ENCODE results near the gene TRNP1. TPM values are rescaled to one million over a fixed set of nuclear protein-coding genes. Genes with fewer than 3 reads are reported as not detected.
"Not testable (repeated sequence)": the region's sequence is repeated elsewhere in the genome, so short reads cannot be mapped to it uniquely, and the experiment has no call there.

Gene TRNP1
- polyA plus RNA-seq, 5 donors, result 1.4 to 3.4 (median 2.8) TPM

DNA sequence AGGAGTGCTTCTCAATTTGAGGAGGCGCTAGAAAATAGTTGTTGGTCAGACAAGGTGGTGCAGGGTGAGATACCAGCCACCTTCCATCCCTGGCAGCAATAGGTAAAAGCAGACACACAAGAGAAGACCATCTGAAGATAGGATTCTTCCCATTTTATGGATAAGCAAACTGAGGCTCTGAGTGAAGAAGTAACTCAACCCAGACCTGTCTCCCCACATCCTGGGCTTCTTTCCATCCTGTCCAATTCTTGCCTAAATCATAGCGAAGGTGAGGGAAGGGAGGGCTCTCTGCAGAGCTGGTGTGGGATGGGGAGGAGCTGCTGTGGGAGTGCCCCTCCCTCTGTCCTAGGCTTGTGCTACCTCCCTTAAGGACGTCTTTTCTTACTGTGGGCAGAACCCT is 21.9 kb upstream of the TRNP1 start:
- DNase-seq, result no peak

GRCh38 chr1:26972390-26972789 is 21.1 kb upstream of the TRNP1 start:
- DNase-seq, result no peak

DNA sequence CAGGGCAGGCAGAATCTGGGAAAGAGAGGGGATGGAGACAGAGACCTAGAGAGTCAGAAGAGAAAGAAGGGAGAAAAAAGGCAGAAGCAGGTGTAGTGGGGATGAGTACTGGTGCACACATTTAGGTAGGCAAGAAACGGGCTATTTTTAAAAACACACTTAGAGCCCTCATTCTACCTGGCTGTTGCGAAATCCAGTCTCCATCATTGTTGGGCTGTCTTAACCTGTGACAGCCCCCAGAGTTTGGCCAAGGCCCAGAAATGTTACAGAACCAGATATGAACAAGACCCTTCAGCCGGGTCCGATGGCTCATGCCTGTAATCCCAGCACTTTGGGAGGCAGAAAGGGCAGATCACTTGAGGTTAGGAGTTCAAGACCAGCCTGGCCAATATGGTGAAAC is 20.7 kb upstream of the TRNP1 start:
- DNase-seq, result no peak

GRCh38 chr1:26976621-26977510 is 16.6 kb upstream of the TRNP1 start:
- DNase-seq, result no peak

- DNase-seq, result no peak
Observed at GRCh38 chr1:26978901-26979300, 14.6 kb upstream of the TRNP1 start.

DNA sequence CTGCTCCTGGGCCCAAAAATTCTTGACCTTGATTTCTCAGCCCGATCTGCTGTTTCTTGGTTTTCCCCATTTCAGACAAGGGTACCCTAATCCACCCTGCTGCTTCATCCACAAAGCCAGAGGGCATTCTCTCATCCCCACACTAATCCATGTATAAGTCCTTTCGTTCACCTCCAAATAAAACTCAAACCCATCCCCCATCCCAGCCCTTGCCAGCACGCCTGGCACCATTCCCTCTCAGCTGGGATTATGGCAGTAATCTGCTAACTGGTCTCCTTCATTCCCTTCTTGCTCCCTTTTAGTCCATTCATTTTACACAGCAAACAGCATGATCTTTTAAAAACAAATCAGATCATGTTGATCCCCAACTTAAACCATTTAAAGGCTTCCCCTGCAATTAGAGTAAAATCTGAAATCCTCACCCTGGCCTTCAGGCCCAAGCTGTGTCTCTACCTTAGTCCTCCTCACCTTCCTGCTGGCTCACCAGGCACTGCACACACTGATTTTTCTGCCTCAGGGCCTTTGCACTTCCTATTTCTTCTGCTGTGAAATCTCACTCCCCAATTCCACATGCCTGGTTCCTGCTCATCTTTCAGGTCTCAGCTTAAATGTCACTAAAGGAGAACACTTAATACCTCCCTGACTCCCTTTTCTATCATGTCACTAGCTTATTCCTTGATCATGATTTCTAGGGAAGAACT is 12.2 kb upstream of the TRNP1 start:
- DNase-seq, result no peak

GRCh38 chr1:26983863-26984262 is 9.6 kb upstream of the TRNP1 start:
- no peak for DNase-seq

DNA sequence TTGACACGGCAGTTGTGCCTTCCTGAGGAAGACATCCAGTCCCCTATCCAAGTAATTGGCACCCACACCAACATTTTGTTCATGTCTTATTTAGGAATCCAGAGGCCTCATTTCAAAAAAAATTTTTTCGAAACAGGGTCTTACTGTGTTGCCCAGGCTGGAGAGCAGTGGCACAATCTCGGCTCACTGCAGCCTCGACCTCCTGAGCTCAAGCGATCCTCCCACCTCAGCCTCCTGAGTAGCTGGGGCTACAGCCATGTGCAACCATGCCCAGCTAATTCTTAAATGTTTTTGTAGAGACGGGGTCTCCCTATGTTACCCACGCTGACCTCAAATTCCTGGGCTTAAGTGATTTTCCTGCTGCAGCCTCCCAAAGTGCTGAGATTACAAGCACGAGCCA is 9.2 kb upstream of the TRNP1 start:
- DNase-seq, result no peak

DNA sequence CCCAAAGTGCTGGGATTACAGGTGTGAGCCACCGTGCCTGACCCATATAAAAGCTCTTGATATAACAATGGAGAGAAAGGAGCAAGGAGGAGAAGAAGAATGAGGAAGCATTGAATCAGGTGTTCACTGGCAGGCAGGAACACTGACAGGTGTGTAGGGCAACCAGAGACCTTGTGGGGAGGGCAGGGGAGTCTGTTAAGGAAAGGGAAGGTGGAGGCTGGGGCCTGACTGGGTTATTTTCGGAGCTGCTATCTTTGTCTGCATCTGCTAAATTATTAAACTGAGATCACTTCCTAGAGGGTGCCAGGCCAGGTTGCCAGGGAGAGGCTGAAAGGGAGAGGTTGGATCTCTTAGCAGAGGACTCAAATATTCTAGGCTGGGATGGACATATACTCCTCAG is 6.8 kb upstream of the TRNP1 start:
- no peak for DNase-seq

DNA sequence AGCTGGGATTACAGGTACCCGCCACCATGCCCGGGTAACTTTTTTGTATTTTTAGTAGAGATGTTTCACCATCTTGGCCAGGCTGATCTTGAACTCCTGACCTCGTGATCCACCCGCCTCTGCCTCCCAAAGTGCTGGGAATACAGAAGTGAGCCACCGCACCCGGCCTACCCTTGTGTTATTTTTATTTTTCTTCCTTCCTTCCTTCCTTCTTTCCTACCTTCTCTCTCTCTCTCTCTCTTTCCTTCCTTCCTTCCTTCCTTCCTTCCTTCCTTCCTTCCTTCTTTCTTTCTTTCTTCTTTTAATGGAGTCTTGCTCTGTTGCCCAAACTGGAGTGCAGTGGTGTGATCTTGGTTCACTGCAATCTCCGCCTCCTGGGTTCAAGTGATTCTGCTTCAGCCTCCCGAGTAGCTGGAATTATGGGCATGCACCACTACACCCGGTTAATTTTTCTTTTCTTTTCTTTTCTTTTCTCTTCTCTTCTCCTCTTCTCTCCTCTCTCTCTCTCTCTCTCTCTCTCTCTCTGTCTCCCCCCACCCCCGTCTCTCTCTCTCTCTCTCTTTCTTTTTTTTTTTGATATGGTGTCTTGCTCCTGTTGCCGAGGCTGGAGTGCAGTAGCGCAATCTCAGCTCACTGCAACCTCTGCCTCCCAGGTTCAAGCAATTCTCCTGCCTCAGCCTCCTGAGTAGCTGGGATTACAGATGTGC is 3.9 kb upstream of the TRNP1 start:
- not testable (repeated sequence) for DNase-seq

DNA sequence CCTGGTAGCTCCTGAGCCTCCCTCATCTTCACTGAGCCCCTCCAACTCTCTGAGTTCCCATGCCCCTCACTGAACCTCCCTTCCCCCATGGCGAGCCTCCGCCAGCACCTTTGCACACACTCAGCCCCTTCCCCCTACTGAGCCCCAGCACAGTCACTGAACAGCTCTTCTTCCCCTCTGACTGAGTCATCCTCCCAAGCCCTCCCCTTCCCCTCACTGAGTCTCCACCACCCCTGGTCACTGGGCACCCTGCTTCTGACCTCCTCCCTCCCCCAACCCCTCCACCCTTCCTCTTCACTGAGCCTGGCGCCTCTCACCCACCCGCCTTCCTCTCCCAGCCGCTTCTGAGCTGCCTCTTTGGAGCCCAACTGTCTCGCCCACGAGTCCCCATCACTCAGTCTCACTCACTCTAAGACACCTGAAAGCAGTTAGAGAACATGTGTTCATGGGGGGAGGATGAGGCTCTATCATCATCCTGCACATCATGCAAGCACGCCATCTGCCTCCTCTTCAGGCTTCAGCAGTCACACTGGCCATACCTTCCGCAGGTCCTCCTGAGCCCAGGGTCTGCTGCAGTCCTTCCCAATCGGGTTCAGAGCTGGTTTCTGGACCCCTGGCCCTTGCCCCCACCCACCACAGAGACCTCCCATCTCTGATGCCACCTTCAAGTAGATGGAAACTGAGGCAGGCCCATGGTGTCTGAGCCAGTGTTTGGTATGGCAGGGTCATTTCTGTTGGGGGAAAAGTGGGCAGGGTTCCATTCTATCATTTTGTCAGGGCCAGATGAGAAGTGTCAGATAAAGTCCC is 2.0 kb upstream of the TRNP1 start:
- DNase-seq, result no peak

DNA sequence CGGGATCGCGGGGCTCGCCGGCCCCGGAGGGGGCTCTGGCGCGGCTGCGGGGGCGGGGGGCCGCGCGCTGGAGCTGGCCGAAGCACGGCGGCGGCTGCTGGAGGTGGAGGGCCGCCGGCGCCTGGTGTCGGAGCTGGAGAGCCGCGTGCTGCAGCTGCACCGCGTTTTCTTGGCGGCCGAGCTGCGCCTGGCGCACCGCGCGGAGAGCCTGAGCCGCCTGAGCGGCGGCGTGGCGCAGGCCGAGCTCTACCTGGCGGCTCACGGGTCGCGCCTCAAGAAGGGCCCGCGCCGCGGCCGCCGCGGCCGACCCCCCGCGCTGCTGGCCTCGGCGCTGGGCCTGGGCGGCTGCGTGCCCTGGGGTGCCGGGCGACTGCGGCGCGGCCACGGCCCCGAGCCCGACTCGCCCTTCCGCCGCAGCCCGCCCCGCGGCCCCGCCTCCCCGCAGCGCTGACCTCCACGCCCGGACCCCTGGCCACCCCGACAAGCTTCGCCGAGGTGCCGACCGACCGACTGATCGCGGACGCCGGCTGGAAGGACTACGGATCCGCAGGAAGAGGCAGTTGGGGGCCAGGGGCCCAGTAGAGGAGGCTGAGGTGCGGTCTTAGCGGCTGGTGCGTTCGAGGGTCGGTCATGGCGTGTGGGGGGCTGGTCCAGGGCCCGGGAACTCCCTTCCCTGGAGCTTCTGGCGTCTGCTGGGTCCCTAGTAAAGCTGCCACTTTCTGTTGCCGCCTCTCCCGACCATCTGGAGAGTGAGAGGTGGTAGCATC is 711 bp downstream of the TRNP1 start:
- no peak for DNase-seq

DNA sequence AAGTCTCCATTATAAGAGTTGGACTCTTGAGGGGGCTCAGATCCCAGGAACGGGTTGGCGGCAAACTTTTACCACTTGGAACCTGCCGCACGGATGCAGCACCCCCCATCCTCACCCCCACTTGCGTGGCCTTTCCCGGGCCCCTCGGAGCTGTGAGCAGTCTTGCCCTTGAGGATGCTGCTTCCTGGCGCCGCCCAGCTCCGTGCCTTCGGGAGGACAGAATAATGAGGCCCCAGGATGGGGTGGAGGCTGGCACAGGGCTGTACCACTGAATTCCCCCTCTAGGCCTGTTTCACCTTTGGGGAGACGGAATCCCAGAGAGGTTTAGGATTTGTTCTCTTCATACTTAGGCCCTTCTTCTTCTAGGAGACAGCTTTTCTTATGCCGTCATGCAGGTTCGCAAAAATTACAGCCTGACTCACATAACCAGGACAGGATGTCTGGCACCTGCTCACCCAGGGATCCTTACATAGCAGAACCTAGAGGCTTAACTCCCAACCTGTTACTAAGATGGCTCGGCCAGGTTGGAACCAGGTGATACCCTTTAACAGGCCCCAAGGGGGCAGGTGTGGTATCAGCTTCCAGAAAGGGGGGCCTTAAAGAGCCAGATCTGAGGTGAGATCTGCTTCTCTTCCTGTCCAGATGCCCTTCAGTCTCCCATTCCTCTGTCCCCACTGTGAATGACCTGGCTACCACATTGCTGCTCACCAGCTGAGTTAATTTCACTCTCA is 1.5 kb downstream of the TRNP1 start:
- DNase-seq, result no peak

- no peak for DNase-seq
Observed at GRCh38 chr1:26996024-26996423, 2.5 kb downstream of the TRNP1 start.

- DNase-seq, result no peak
Observed at GRCh38 chr1:26996665-26997064, 3.2 kb downstream of the TRNP1 start.

DNA sequence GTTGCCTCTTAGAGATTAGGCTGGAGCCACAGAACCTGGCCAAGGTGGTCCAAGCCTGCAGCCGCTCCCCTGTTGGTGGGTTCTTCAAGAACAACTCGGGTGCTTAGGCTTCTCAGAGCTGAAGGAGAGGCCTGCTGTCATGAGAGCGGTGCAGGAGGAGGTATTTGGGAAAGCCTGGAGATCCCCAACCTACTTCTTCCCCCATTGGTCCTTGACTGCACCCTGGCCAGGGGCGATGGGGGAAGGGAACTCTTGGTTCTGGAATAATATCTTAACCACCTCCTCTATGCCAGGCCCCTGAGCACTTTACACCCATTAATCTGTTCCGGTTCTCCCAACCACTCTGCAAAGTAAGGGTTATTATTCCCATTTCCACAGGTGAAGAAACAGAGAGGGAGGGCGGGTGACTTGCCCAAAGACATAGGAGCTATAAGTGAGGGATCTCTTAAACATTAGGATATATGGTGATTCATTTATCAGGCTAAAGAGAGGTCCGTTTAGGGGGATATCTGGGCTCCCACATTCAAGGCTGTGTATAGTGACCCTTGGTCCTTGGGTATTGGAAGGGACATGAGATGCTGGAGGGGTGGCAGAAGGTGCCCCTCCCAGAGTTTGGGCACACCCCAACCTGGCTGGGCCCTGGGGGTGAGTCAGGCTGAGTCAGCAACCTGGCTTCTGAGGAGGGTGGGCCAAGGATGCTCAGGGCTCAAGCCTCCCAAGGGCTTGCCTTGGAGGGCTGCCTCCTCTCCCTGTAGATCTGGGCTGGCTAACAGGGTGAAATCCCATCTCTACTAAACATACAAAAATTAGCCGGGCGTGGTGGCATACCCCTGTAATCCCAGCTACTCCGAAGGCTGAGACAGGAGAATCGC is 5.2 kb downstream of the TRNP1 start:
- no peak for DNase-seq

DNA sequence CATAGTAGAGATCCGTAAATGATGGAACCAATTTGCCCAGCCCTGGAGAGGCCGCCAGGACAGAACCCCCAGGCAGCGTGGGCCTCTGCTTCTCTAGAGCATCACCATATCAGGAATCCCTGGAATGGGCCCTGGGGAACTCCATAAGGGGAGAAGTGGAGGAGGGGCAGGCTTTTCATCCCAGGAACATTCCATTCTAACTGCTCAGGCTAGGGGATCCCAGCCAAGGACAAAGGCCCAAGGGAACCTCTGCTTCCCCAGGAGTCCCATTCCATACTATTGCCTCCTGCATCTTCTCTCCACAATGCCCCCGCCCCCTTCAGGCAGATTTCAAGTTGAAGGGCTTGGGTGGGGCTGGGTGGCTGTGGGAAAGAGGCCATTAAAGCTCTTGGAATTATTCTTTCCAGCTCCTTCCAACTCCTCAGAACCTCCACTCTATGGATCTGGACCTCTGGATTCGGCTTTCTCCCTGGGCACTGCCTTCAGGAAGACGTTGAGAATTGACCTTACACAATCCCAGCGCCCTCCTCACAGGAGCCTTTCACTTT is 6.0 kb downstream of the TRNP1 start:
- no peak for DNase-seq

DNA sequence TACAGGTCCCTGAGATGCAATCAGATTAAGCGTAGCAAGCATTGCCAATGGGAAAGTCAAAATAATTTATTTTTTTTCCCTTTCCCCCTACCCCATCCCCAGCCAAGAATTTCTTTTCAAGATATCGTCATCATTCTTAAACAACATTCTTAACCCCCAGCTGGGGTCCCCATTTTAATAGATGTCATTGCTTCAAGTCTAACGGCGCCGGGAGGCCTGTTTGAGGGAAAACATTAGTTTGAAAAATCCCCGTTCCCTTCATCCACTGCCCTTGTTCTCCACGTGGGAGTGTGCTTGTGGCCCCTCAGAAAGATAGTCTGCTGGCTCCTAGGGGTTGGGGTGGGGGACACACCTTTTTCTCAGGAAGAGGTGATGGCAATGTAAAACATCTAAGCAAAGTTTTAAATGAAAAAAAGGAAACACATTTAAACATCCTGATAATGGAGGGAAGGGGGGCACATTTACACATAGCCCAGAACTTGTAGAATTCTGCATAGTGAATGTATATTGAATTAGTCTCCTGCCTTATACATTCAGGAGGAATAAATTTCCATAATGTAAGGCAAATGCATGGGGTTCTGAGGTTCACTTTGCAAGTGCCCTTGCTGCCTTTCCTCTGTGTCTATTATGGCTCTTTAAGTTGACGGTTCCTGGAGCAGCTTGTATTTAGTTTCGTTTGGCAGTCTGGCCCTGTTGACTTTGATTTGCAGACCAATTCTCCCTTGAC is 6.8 kb downstream of the TRNP1 start:
- DNase-seq, result no peak

All from right lung (tissue), 5 donors.